NB4 (cell line): ENCODE measurements around the gene ME2.

Experiments
- DNase-seq: peaks from one replicate; pipeline ENCODE4 v3.0.0; 2010; ENCODE audit warnings: low read depth
- H3K4me3 ChIP-seq: one replicate; pipeline ENCODE4 v1.5.1; 2011; ENCODE audit warnings: mild to moderate bottlenecking, low read depth, low read length, moderate library complexity
- CTCF ChIP-seq: IDR thresholded peaks from one replicate; pipeline ENCODE4 v1.5.1; 2012; ENCODE audit warnings: low read depth, low read length
- MAX ChIP-seq: IDR thresholded peaks from 2 replicates; pipeline ENCODE4 v1.6.1; 2011; ENCODE audit warnings: low read depth, low read length
- MYC ChIP-seq: IDR thresholded peaks from 2 replicates; pipeline ENCODE4 v1.6.1; 2011; ENCODE audit warnings: low read depth, low read length
- POLR2A ChIP-seq: IDR thresholded peaks from 2 replicates; pipeline ENCODE4 v1.6.1; 2011; ENCODE audit warnings: mild to moderate bottlenecking; ENCODE audit not compliant: insufficient read length; ENCODE audit errors: extremely low read depth

ME2 gene

GRCh38 chr18:50857694-50858093 lies 21.2 kb upstream of the ME2 start:
- no peak overlapping the region for H3K4me3 ChIP-seq
- TF ChIP-seq MYC (no peak), MAX (no peak), POLR2A (no peak), CTCF (no peak)
- DNase-seq: peak; percentile 15

GRCh38 chr18:50859793-50860555 lies 18.9 kb upstream of the ME2 start:
- no peak for DNase-seq
- TF ChIP-seq POLR2A (no peak), CTCF (no peak), MAX (no peak), MYC (no peak)

GRCh38 chr18:50861617-50862016 lies 17.3 kb upstream of the ME2 start:
- TF ChIP-seq CTCF (no peak), MYC (no peak), MAX (no peak), POLR2A (no peak)
- DNase-seq: no peak
- H3K4me3 ChIP-seq: no peak overlapping the region

More at GRCh38 chr18:50859793-50860555, 18.9 kb upstream of the ME2 start:
- H3K4me3 ChIP-seq: no peak overlapping the region

GRCh38 chr18:50862401-50862800 lies 16.5 kb upstream of the ME2 start:
- TF ChIP-seq CTCF (no peak), MAX (no peak), POLR2A (no peak), MYC (no peak)
- peak; percentile 72 for DNase-seq
- H3K4me3 ChIP-seq: no peak overlapping the region

- no peak overlapping the region for H3K4me3 ChIP-seq
- TF ChIP-seq POLR2A (no peak), CTCF (no peak), MYC (no peak), MAX (no peak)
- no peak for DNase-seq
Observed at GRCh38 chr18:50863840-50864375, 15.0 kb upstream of the ME2 start.
